ENCODE measurements around the gene HSPA12B. TPM values are rescaled to one million over a fixed set of nuclear protein-coding genes. Genes with fewer than 3 reads are reported as not detected.

Gene HSPA12B
- total and polyA plus RNA-seq, 5 experiments from 2014 or later, result 0.05 to 0.07 TPM; not detected in 3

DNA sequence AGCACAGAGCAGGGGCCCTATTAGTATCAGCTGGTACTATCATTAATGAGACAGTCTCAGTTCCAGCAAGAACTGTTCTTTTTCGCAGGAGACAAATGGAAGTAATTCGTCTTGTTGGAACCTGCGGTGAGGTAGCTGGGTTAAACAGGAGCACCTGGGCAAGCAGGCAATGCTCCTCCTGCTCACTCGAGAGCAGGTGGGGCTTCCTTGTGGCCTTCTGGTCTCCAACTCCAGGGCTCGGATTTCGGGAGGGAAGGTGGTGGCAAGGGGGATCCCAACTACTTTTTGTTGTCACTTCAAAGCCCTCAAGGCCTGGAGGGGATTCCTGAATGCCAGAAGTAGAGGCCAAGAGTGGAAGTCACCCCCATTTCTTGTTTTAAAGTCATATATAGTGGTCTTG is 50.1 kb downstream of the HSPA12B start:
- peak overlapping the region in 9 of 10 donors; percentile 11 to 82 (median 46) for H3K27ac Mint-ChIP-seq

DNA sequence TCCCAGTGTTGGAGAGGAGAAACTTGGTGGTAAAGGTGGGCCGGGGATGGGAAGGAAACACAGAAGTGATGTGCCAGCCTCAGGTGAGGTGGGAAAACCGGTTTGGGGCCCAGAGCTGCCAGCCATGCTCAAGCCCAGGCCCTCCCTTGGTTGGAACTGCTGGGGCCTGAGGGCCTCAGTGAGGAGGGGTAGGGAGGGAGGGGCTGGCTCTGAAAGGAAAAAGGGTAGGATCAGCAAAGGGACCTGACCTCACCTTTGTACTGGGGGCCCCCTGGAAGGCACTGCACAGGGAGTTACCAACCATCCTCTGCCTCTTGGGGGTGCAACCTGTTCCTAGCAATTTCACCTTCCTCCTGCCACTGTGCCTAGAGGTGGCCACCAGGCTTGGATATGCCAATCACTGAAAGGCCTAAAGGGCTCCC is 50.6 kb downstream of the HSPA12B start:
- ATAC-seq (no peak), DNase-seq (peak in 1 of 10 donors; percentile 44)
- POLR2A ChIA-PET, result interaction anchor here (4.8 kb wide), 1 partner anchor 15 kb away, joined by 52 read pairs; the partner anchor contains the start of gene ADISSP
- Mint-ChIP-seq H3K27ac (peak overlapping the region in 8 of 10 donors; percentile 16 to 82 (median 59)), H3K9me3 (no peaks in the 10 kb centered on the region), H3K27me3 (peaks cover 0 to 8% (median 0%) of the 10 kb centered on the region in 5 donors), H3K36me3 (no peaks in the 10 kb centered on the region), H3K4me1 (peaks cover 20 to 58% (median 50%) of the 10 kb centered on the region in 4 donors), H3K4me3 (peak overlapping the region in 4 of 10 donors; percentile 1 to 53 (median 22))

More for the DNA sequence above, 50.1 kb downstream of the HSPA12B start:
- H3K4me1 Mint-ChIP-seq, result peaks cover 20 to 57% (median 48%) of the 10 kb centered on the region in 4 donors
- ATAC-seq, result no peak
- no peaks in the 10 kb centered on the region for H3K36me3 Mint-ChIP-seq
- POLR2A ChIA-PET, result no interaction called here
- peaks cover 0 to 8% (median 0%) of the 10 kb centered on the region in 5 donors for H3K27me3 Mint-ChIP-seq
- peak in 1 of 10 donors; percentile 36 for DNase-seq
- H3K4me3 Mint-ChIP-seq, result peak overlapping the region in 2 of 10 donors; percentile 24 to 45
- H3K9me3 Mint-ChIP-seq, result no peaks in the 10 kb centered on the region

DNA sequence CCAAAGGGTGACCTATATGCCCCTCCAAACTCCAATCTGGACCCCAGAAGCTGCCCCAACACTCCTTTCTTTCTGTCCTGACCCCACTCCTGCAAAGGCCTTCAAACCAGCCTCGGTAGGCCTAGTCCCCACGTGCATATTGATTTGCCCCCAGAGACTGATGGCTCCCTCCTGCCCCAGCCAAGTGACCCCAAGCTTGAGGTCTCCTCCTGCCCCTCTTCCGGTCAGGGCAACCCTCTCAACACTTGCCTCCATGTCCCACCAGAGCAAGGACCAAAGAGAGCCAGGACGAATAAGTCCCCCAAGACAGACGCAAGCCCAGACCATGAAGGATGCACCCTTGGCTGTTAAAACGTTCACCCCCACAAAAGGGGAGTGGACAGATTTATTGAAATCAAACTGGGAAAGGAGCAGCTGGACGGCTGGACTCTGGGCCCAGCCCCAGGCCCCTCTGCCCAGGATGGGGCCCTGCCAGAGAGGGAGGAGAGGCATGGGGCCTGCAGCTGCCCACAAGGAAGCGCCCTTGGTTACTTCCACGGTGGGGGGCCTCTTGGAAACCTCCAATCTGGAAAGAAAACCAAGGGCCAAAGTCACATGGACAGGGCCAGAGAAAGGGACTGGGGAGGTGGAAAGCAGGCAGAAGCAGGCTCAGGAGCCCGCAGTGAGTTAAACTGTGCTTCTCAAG is 51.2 kb downstream of the HSPA12B start:
- DNase-seq, result peak in 1 of 10 donors; percentile 36
- POLR2A ChIA-PET, result interaction anchor here (4.8 to 6.4 kb wide), 2 partner anchors 16 kb away, joined by 34 to 52 read pairs; partner anchors contain the start of gene ADISSP
- Mint-ChIP-seq H3K27me3 (peaks cover 0 to 6% (median 0%) of the 10 kb centered on the region in 5 donors), H3K4me1 (peaks cover 20 to 56% (median 52%) of the 10 kb centered on the region in 4 donors), H3K36me3 (no peaks in the 10 kb centered on the region), H3K9me3 (no peaks in the 10 kb centered on the region), H3K27ac (peak overlapping the region in 6 of 10 donors; percentile 8 to 80 (median 58)), H3K4me3 (peak overlapping the region in 4 of 10 donors; percentile 21 to 65 (median 50))
- ATAC-seq, result no peak

DNA sequence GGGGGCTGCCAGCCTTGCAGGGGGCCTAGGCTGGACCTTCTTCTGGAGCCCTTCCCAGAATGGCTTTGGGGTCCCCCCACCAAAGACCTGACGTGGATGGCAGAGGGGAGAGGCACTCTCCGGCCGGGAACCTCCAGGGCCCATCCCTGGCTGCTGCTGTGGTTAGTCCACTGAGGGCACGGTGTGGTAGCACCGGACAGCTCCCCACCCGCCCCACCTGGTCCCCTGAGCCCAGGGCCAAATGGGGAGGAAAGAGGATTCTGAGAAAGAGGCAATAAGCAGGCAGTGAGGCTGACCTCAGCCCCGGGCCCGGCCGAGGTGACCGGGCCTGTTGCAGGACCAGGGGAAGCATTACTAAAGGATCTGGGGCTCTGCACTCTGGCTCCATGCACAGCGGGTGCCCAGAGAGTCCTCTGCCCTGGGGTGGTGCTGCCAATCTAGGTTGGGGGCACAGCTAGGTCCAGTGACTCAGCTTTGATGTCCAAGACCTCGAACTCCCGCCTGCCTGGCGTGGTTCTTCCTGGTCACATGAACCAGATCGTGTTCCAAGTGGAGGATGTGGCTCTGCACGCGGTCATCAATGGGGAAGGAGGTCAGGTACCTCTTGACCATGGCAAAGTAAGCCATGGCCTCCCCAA is 51.9 kb downstream of the HSPA12B start:
- Mint-ChIP-seq H3K4me3 (peak overlapping the region in 9 of 10 donors; percentile 28 to 78 (median 59)), H3K4me1 (peaks cover 25 to 60% (median 54%) of the 10 kb centered on the region in 4 donors)

DNA sequence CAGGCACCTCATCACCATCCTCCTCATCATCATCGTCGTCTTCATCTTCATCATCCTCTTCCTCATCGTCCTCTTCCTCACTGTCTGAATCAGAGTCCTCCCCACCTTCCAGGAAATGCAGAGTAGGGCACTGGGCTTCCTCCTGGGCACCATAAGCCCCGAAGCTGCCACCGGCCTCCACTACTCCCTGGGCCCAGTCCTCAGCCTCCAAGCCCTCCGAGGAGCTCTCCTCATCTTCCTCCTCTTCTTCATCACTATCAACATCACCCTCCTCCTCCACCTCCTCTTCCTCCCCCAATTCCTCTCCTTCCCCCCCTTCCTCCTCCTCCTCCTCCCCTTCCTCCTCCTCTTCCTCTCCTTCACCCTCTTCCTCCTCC is 52.4 kb downstream of the HSPA12B start:
- no peaks in the 10 kb centered on the region for H3K9me3 Mint-ChIP-seq
- peaks cover 22 to 60% (median 52%) of the 10 kb centered on the region in 4 donors for H3K4me1 Mint-ChIP-seq
- POLR2A ChIA-PET, result interaction anchor here (0.6 to 6.4 kb wide), 6 partner anchors 15 to 70 kb away, joined by 3 to 52 read pairs (median 12); partner anchors contain the start of gene ADISSP
- H3K4me3 Mint-ChIP-seq, result peak overlapping the region; percentile 13 to 78 (median 58)
- peak overlapping the region in 8 of 10 donors; percentile 22 to 88 (median 58) for H3K27ac Mint-ChIP-seq
- no peak for ATAC-seq
- H3K27me3 Mint-ChIP-seq, result no peaks in the 10 kb centered on the region
- no peaks in the 10 kb centered on the region for H3K36me3 Mint-ChIP-seq
- no peak for DNase-seq

More for the DNA sequence above, 51.9 kb downstream of the HSPA12B start:
- POLR2A ChIA-PET, result interaction anchor here (0.6 to 6.4 kb wide), 5 partner anchors 15 to 70 kb away, joined by 3 to 52 read pairs (median 19); partner anchors contain the start of gene ADISSP
- Mint-ChIP-seq H3K9me3 (no peaks in the 10 kb centered on the region), H3K36me3 (no peaks in the 10 kb centered on the region), H3K27me3 (peaks cover 0 to 5% (median 0%) of the 10 kb centered on the region in 5 donors), H3K27ac (peak overlapping the region in 6 of 10 donors; percentile 25 to 88 (median 58))
- ATAC-seq, result no peak
- DNase-seq, result peak in 1 of 10 donors; percentile 62

DNA sequence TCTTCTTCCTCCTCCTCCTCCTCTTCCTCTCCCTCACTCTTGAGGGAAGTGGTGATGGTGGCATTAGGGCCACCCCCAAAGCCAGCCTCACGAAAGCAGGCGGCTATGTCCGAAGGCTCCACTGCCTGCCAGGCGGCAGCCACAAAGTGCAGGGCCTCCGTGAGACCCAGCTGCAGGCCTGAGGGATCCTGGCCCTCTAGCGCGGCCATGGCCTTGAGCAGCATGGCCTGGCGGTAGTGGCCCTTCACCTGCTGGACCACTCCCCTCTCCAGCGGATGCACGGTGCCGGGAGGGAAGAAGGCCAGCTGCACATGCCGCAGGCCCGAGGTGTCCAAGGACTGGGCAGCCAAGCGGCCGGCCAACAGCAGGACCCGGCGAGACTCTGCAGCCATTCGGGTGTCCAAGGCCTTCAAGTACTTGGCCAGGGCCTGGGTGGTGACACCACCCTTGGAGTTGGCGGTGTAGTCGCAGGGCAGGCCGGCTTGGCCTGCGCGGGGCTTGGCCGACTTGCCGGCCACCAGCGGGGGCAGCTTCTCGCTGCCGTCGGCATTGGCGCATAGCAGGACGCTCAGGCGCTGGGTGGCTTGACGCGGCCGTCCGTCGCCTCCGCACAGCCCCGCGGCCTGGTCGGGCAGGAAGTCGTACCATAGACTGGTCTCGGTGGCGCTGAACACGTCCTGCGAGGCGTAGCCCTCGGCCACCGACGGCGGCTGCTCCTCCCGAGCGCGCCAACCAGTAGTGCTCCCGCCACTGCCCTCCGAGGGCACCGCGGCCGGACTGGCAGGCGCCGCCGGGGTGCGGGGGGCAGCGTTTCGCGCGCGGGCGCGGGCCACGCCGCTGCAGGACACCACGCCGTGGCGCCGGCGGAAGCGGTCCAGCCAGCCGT is 53.0 kb downstream of the HSPA12B start:
- DNase-seq, result peak in 1 of 10 donors; percentile 17
- ATAC-seq, result no peak
- POLR2A ChIA-PET, result interaction anchor here (0.5 to 6.4 kb wide), 11 partner anchors 8 to 300 kb away, joined by 3 to 52 read pairs (median 6); partner anchors contain the start of genes ADISSP and CDC25B
- Mint-ChIP-seq H3K27me3 (no peaks in the 10 kb centered on the region), H3K36me3 (no peaks in the 10 kb centered on the region), H3K9me3 (no peaks in the 10 kb centered on the region), H3K4me1 (peaks cover 22 to 58% (median 51%) of the 10 kb centered on the region in 4 donors), H3K4me3 (peak overlapping the region in 7 of 10 donors; percentile 12 to 89 (median 69)), H3K27ac (peak overlapping the region in 7 of 10 donors; percentile 53 to 88 (median 69))

DNA sequence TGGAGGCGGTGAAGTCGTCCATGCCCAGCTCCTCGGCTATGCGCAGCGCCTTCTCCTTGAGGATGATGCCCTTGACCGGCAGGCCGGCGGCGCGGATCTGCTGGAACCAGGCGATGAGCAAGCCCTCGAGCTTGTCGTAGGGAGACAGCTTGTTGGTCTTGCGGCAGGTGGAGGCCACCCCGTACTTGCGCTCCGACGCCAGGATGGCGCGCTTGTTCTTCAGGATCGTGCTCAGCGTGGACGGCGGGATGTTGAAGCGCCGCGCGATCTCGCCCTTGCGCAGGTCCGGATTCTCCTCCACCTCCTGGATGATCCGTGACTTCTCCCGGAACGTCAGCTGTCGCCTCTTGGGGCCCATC is 53.6 kb downstream of the HSPA12B start:
- no peaks in the 10 kb centered on the region for H3K36me3 Mint-ChIP-seq
- peak in 6 of 10 donors; percentile 33 to 50 (median 40) for DNase-seq
- H3K27me3 Mint-ChIP-seq, result no peaks in the 10 kb centered on the region
- H3K4me1 Mint-ChIP-seq, result peaks cover 17 to 52% (median 45%) of the 10 kb centered on the region in 4 donors
- peak overlapping the region in 8 of 10 donors; percentile 67 to 90 (median 85) for H3K27ac Mint-ChIP-seq
- H3K9me3 Mint-ChIP-seq, result no peaks in the 10 kb centered on the region
- POLR2A ChIA-PET, result interaction anchor here (0.5 to 6.4 kb wide), 12 partner anchors 8 to 299 kb away, joined by 3 to 52 read pairs (median 4); partner anchors contain the start of genes ADISSP and CDC25B
- ATAC-seq, result peak; percentile 39 to 58
- H3K4me3 Mint-ChIP-seq, result peak overlapping the region; percentile 68 to 89 (median 82)

DNA sequence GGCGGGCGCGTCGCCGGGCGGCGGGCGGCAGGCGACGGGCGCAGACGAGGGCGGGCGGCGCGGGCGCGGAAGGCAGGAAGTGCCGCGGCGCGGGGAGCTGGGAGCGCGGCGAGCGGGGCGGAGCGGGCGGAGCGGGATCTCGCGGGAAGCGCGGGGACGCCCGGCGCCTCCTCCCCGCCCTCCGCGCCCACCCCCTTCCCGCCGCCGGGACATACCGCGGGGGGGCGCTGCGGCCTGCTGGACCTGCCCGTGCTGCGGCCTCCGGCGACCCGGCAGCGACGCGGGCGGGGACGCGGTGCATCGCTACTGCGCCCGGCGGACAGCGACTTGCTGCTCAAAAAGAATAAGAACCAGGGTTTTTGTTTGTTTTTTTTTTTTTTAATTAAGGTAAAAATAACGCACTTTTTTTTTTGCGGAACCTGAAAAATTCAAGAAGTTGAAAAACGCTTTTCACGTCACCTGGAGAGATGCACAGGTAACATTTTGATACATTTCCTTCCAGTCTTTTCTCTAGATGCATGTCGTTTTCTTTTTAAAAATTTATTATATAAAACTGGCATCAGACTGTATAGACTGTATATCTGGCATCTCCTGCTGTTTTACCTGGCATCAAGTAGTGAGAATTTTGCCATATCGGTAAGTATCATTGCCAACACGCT is 54.3 kb downstream of the HSPA12B start, which contains the start of gene CENPB:
Gene CENPB (minus strand): TSS at position 76 of the 659 bp plus-strand sequence. CDS start 257 bp downstream, outside the sequence.
- ATAC-seq, result peak; percentile 85 to 88
- H3K4me1 Mint-ChIP-seq, result peaks cover 17 to 45% (median 38%) of the 10 kb centered on the region in 4 donors
- POLR2A ChIA-PET, result interaction anchor here (0.7 to 6.4 kb wide), 12 partner anchors 9 to 299 kb away, joined by 3 to 52 read pairs (median 6); partner anchors contain the start of genes ADISSP and CDC25B
- no peaks in the 10 kb centered on the region for H3K9me3 Mint-ChIP-seq
- H3K27ac Mint-ChIP-seq, result peak within 1 kb of the TSS in 8 of 10 donors; percentile 73 to 90 (median 85)
- peak within 1 kb of the TSS; percentile 68 to 89 (median 82) for H3K4me3 Mint-ChIP-seq
- H3K27me3 Mint-ChIP-seq, result no peaks in the 10 kb centered on the region
- no peaks in the 10 kb centered on the region for H3K36me3 Mint-ChIP-seq
- DNase-seq, result peak; percentile 79 to 94 (median 89)

DNA sequence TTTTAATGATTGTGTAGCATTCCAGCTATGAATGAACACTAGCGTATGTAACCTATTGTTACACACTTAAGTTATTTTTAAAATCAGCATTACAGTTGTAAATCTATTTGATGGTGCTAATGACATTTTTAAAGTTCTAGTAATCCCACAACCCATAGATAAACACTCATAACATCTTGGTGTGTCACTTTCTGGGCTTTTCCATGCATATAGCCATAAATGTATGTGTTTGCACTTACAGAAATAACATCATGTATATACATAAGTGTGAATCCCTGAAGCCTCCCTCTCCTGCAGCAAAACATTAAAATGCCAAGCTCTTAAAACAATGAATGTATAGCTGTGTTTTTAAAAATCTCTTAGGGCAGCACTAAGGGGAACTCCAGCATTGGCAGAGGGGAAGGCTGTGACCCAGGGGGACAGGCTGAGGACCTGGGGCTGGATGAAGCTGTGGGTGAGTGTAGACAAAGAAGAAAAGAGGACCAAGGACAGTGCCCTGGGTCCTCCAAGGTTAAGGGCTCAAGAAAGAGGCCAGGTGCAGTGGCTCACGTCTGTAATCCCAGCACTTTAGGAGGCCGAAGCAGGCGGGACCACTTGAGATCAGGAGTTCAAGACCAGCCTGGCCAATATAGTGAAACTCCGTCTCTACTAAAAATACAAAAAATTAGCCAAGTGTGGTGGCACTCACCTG is 55.0 kb downstream of the HSPA12B start:
- Mint-ChIP-seq H3K4me3 (peak overlapping the region; percentile 36 to 81 (median 66)), H3K27ac (peak overlapping the region in 8 of 10 donors; percentile 13 to 80 (median 61)), H3K36me3 (no peaks in the 10 kb centered on the region), H3K9me3 (no peaks in the 10 kb centered on the region), H3K27me3 (no peaks in the 10 kb centered on the region), H3K4me1 (peaks cover 17 to 41% (median 34%) of the 10 kb centered on the region in 4 donors)
- DNase-seq (no peak), ATAC-seq (no peak)
- POLR2A ChIA-PET, result interaction anchor here (0.7 to 6.4 kb wide), 6 partner anchors 8 to 129 kb away, joined by 3 to 52 read pairs (median 16); partner anchors contain the start of genes ADISSP and CDC25B

DNA sequence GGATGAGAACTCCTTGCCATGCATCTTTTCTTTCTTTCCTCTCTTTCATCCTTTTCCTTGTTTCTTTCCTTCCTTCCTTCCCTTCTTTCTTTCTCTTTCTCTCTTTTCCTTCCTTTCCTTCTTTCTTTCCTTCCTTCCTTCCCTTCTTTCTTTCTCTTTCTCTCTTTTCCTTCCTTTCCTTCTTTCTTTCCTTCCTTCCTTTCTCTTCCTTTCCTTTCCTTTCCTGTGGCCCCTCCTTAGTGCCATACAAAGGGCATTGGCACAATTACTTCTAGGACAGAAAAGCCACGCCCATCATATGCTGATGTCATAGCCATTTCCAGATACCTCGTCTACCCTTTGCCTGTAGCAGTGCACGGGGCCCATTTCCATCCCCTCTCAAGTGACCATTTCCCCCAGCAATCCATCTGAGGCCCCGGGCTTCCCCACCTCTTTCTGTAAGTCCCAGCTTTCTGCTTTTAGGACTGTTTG is 56.2 kb downstream of the HSPA12B start:
- Mint-ChIP-seq H3K36me3 (no peaks in the 10 kb centered on the region), H3K9me3 (no peaks in the 10 kb centered on the region), H3K27ac (peak overlapping the region in 8 of 10 donors; percentile 31 to 88 (median 73)), H3K27me3 (no peaks in the 10 kb centered on the region), H3K4me1 (peaks cover 13 to 30% (median 28%) of the 10 kb centered on the region in 4 donors), H3K4me3 (peak overlapping the region in 6 of 10 donors; percentile 26 to 81 (median 38))
- DNase-seq, result no peak
- POLR2A ChIA-PET, result interaction anchor here (6.4 kb wide), 1 partner anchor 11 kb away, joined by 34 read pairs; no protein-coding TSS in a partner anchor
- no peak for ATAC-seq

All from naive thymus-derived CD8-positive, alpha-beta T cell (primary cell).